ENCODE measurements around the gene MBD3L2.
A peak's percentile ranks its signal among the peaks of the same experiment; 100 is the strongest.
"Not testable (repeated sequence)": the region's sequence is repeated elsewhere in the genome, so short reads cannot be mapped to it uniquely, and the experiment has no call there.

The MBD3L2 gene

DNA sequence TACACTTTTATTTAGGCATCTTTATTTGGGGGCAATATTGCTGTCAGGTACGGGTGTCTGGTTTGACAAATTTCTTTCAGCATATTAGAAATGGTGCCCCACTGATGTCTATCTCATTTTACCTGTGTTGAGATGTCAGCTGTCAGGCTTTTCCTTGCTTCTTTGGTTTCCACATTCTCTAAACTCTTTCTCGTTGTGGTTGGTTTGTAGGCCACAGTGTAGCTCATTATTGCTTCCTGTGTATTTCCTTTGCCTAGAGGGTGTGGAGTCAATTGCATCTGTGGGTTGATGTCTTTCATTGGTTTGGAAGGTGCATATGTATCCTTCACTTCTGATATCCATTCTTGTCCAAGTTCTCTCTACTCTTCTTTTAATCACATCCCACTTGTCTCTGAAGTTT lies 10.9 kb downstream of the MBD3L2 start:
- not testable (repeated sequence) for DNase-seq (ENCODE audit: low read depth in 2 of 2)

DNA sequence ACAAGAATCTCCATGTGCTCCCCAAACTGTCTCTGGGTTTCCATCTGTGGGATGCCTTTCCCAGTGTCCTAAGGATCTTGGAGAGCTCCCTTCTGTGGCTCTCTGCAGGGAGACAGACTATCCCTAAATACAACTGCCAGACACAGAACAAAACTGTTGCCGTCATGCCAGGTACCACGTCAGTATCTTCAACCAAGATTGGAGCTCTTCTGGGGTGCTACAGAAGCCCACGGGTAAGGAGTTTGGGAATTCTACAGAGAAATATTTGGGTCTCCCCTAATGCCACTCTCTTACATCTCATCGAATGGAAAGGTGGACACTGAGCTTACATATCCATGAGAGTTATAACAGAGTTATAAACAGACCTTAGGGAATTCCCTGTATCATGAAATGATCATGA lies 14.2 kb downstream of the MBD3L2 start:
- DNase-seq (ENCODE audit: low read depth in 2 of 2), result no peak

DNA sequence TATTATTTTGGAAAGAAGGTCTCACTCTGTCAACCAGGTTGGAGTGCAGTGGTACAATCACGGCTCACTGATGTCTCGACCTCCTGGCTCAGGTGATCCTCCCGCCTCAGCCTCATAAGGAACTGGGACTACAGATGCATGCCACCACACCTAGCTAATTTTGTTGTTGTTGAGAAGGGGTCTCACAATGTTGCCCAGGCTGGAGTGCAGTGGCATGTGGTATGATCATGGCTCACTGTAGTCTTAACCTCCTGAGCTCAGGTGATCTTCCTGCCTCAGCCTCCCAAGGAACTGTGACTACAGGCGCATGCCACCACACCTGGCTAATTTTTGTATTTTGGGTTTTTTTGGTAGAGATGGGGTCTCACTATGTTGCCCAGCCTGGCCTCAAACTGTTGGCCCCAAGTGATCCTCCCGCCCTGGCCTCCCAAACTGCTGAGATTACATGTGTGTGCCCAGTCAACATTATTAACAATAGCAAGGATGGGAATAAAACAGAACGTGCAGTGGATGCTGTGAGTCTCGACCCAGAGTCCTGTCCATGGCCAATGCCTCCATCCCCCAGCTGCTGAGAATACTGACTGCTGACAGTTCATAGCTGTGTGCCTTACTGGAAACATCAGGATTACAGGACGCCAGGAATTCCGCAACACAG lies 14.8 kb downstream of the MBD3L2 start:
- no peak for DNase-seq (ENCODE audit: low read depth in 2 of 2)

DNA sequence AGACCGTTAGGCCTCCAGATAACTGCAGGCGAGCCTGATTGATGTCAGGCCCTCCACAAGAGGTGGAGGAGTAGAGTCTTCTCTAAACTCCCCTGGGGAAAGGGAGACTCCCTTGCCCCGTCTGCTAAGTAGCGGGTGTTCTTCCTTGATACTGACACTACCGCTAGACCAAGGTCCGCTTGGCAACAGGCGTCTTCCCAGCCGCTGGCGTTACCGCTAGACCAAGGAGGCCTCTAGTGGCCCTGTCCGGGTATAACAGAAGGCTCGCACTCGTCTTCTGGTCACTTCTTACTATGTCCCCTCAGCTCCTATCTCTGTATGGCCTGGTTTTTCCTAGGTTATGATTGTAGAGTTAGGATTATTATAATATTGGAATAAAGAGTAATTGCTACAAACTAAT lies 18.0 kb downstream of the MBD3L2 start:
- DNase-seq (ENCODE audit: low read depth in 2 of 2), result not testable (repeated sequence)

DNA sequence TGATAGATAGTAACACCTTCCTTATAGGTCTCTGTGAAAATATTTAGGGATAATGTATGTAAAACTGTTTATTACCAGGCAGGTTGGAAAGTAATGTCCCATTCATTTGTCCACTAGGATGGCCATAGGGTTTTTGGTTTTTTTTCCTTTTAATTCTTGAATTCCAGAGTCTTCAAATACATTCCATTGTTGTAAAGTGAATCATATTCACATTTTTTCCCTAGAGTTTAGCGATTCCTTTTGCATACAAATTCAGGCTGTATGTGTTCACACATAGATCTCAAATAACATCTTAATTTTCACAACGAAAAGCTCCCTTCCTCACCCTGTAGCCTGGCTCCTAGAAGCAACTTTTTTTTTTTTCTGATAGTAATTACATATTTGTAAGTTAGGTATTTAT lies 18.6 kb downstream of the MBD3L2 start:
- DNase-seq (ENCODE audit: low read depth in 2 of 2), result no peak

DNA sequence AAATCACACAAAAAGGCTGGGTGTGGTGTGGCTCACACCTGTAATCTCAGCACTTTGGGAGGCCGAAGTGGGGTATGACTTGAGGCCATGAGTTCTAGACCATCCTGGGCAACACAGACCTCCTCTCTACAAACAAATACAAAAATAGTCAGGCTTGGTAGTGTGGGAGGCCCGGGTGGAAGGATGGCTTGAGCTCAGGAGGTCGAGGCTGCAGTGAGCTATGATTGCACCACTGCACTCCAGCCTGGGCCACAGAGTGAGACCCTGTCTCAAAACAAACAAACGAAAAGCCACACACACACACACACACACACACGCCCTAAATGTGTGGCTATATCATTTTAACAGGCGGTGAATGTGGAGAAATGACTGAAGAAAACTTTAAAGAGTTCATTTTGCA lies 19.5 kb downstream of the MBD3L2 start:
- DNase-seq (ENCODE audit: low read depth in 2 of 2), result no peak

DNA sequence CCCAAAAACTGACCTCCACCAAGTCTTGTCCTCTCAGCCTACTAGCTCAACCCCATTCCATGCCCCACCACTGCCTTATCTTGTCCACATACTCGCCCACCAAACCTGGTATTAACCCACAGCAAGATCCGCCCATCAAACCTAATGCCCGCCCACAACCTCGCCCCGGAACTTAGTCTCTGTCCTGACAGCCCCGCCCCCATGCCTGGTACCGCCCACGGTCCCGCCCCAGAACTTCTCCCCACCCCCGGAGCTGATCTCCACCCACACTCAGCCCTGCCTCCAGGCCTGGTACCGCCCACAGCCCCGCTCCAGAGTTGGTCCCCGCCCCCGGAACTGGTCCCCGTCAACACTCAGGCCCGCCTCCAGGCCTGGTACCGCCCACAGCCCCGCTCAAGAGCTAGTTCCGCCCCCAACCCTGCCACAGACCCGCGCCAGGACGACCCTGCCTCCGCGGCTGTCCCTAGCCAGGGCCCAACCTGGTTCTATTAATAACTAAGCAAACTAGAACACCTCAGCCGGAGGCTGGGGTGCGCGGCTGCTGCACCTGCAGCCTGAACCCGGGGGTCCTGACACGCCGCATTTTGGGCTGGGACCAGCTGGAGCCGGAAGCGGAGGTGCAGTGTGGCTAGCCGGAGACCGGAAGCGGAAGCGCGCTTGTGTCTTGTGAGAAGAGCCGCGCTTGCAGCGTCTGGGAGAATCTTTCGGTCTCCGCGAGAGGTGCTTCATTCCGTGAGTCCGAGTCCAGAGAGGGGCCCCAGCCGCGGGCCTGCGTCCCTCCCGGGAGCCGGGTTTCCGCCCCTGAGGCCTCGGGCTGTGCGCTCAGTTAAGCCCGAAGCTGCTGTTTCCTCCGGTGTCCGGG lies 20.2 kb downstream of the MBD3L2 start, which contains the start of gene ZNF557:
TSS of gene ZNF557 (plus strand) at position 662 of the 862 bp plus-strand sequence. CDS start 5,372 bp downstream, outside the sequence.
- DNase-seq (ENCODE audit: low read depth in 2 of 2), result peak; percentile 96 to 98

DNA sequence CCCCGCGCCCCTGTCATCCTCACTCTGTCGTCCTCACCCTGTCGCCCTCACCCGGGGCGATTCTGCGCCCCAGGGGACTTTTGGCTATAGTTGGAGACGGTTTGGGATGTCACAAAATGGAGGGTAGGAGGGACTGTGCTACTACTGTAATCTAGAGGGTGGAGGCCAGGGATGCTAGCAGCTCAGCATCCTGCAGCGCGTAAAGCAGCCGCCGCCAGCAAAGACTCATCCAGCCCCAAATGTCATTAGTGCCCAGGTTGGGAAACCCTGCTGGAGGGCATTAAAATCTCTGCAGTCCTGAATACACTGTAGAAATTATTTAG lies 20.7 kb downstream of the MBD3L2 start:
- no peak for DNase-seq (ENCODE audit: low read depth in 2 of 2)

DNA sequence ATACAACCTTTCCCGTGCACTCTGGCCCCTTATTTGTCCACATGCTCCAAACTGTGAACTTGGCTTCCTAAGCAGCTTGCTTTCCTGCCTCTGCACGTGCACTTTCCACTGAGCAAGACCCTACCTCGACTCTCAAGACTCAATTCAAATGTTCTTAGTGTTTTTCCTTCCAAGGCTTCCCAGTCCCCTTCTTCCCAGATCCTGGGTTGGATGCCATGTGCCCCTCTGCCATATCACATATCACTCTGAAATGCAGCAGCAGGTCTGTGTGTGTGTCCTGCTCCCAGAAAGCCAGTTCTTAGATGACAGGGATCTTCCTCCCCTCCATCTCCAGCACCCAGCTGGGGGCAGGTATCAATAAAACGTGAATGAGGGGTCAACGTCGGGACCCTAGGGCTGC lies 23.4 kb downstream of the MBD3L2 start:
- DNase-seq (ENCODE audit: low read depth in 2 of 2), result no peak

DNA sequence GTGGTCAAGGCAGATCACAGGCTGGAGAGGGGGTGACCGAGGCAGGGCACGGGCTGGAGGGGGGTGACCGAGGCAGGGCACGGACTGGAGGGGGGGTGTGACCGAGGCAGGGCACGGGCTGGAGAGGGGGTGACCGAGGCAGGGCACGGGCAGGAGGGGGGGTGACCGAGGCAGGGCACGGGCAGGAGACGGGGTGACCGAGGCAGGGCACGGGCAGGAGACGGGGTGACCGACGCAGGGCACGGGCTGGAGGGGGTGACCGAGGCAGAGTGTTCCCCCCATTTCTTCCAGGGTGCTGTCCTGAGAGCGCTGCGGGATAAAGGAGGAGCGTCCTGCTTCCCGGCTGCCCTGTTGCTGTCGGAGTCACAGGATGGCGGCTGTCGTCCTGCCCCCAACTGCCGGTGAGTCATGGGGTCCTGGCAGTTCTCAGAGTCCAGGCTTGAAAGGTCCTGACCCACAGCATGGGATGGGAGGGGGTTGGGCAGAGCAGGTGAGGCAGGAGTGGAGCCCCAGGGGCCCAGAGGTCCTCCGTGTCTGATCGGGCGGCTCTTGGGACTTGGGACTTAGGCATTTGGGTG lies 25.7 kb downstream of the MBD3L2 start:
- DNase-seq (ENCODE audit: low read depth in 2 of 2), result no peak

DNA sequence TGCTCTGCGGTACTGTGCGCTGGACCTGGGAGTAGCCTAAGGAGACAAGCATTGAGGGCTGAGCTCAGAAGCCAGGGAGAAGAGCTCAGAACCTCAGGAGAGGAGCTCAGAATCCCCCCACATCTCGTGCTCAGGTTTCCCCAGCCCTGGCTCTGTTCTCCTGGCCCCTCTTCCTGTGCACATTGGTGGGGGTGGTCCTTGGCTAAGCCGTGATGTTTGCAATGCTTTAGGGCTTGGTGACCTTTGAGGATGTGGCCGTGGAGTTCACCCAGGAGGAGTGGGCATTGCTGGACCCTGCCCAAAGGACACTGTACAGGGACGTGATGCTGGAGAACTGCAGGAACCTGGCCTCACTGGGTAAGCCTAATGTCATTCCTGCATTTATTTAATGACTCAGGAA lies 27.0 kb downstream of the MBD3L2 start:
- no peak for DNase-seq (ENCODE audit: low read depth in 2 of 2)

DNA sequence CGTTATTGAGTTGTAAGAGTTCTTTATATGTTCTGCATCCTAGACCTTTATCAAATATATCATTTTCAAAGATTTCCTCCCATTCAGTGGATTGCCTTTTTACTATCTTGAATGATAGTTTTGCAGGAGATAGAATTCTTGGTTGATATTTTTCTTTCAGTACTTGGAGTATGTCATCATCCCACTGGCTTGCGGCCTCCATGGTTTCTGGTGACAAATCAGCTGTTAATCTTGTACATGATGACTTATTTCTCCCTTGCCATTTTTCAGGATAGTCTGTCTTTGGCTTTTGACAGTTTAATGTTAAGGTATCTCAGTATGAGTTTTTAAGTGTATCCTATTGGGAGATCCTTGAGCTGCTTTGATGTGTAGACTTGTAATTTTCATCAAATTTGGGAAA lies 28.9 kb downstream of the MBD3L2 start:
- no peak for DNase-seq (ENCODE audit: low read depth in 2 of 2)

DNA sequence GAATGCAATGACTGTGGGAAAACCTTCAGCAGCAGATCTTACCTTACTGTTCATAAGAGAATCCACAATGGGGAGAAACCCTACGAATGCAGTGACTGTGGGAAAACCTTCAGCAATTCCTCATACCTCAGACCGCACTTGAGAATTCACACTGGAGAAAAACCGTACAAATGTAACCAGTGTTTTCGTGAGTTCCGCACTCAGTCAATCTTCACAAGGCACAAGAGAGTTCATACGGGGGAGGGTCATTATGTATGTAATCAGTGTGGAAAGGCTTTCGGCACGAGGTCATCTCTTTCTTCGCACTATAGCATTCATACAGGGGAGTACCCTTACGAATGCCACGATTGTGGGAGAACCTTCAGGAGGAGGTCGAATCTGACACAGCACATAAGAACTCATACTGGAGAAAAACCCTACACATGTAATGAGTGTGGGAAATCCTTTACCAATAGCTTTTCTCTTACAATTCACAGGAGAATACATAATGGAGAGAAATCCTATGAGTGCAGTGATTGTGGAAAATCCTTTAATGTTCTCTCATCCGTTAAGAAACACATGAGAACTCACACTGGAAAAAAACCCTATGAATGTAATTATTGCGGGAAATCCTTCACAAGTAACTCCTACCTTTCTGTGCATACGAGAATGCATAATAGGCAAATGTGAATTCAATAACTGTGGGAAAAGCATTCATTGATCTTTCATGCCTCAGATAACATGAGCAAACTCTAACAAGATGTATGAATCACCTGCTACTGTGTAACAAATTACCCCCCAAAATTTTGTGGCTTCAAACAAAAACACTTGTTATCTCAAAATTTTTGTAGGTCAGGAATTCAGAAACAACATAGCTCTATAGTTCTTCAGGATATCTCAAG lies 34.2 kb downstream of the MBD3L2 start:
- DNase-seq (ENCODE audit: low read depth in 2 of 2), result no peak

DNA sequence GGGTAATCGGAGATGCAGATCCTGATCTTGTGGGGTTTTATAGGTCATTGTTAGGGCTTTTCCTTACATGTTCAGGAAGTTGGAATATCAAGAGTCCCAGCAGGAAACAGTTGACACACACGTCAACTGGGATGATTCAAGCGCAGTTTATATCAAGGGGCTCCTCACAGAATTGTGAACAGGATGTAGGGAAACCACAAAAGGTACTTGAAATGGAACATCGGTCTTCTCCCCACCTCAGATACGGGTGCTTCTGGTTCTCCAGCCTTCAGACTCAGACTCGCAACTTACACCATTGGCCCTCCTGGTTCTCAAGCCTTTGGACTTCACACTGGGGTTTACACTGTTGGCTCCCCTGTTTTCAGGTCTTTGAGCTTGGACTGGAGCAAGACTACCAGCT lies 39.9 kb downstream of the MBD3L2 start:
- DNase-seq (ENCODE audit: low read depth in 2 of 2), result no peak

DNA sequence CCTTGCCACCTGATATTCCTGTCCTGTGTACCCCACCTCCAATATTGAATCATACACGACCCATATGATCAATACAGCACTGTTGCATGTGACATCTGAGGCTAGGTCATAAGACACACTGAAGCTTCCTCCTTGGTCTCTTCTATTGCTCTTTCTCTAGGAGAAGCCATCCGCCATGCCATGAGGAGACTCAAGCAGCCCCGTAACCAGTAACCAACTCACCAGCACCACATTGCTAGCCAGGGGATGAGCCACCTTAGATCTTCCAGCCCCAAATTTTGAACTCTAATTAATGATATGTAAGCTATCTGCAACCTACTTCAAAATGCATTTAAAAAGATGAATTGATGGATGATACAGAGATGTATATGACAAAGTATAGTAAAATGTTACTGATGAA lies 49.0 kb downstream of the MBD3L2 start:
- no peak for DNase-seq (ENCODE audit: low read depth in 2 of 2)

DNA sequence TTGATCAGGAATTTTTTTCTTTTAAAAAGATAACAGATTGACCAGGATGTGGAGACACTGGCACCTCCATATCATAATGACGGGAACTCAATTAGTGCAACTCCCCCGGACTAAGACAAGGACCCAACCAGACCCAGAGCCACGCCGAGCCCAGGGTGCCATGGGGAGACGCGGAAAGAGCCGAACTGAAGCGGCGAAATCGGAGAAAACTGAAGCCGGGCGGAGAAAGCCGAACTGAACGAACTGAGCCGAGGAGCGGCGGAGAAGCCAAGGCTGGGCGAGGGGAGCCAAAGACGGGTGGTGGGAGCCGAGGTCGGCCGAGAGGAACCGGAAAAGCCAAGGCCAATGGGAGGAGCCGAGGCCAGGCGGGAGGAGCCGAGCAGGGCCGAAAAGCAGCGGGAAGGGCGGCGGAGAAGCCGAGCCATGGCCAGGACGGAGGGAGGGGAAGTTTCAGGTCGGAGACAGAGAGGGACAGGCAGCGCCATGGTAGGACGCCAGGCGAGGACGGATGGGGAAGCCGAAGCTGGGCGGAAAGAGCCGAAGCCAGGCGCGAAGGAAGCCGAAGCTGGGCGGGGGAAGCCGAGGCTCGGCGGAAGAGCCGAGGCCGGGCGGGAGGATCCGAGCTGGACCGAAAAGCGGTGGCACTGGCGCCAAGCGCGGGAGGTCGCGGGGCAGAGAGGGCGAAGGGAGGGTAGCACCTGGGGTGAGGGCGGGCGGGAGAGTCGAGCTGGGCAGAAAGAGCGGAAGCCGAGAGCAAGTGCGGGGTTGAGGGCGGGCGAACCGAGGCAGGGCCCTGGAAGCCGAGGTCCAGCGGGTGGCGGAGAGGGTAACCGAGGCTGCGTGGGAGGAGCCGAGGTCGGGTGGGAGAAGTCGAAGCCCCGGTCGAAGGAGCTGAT lies 49.8 kb downstream of the MBD3L2 start:
- DNase-seq (ENCODE audit: low read depth in 2 of 2), result peak; percentile 76 to 84

DNA sequence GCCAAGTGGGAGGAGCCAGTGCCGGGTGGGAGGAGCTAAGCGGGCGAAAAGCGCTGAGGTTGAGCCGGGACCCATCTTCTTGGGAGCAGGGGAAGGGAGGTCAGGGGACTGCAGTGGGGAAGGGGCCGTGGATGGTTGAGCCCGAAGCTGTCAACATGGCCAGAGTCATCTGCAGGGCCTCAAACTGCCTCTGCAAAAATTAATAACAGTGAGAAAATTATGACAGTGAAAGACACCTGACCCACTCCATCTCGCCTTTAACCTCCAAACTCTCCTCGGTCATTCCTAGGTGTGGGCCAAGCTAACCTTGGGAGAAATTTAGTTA lies 50.4 kb downstream of the MBD3L2 start:
- DNase-seq (ENCODE audit: low read depth in 2 of 2), result peak in 1 of 2 donors; percentile 82
